ENCODE data around the gene LARP4B.

Gene LARP4B

GRCh38 chr10:931326-932318 is at the start of gene LARP4B:
Gene LARP4B, minus strand, starts transcription at chr10:931705. Its CDS starts 45,984 bp downstream, at chr10:885721.
- peak; percentile 67 for DNase-seq

DNA sequence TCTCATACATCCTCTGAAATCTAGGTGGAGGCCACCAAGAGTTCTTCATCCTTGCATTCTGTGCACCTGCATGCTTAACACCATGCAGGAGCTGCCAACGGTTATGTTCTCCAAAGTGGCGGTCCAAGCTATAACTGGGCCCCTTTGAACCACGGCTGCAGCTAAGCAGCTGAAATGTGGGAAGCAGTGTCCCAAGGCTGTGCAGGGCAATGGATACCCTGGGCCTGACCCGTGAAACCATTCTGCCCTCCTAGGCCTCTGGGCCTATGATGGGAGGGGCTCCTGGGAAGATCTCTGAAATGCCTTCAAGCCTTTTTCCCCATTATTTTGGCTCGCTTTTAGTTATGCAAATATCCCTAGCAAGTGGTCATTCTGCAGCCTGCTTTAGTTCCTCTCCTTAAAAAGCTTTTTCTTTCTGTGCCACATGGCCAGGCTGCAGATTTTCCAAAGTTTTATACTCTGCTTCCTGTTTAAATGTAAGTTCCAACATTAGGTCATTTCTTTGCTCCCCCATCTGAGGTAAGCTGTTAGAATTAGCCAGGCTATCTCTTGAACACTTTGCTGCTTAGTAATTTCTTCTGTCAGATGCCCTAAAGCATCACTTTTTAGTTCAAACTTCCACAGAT is 49.1 kb upstream of the LARP4B start:
- DNase-seq, result no peak

GRCh38 chr10:978826-979421 is 47.4 kb upstream of the LARP4B start:
- no peak for DNase-seq

GRCh38 chr10:976316-976715 is 44.8 kb upstream of the LARP4B start:
- DNase-seq, result no peak

- DNase-seq, result no peak
These were observed 43.2 kb upstream of the LARP4B start for GRCh38 chr10:974785-975074.

DNA sequence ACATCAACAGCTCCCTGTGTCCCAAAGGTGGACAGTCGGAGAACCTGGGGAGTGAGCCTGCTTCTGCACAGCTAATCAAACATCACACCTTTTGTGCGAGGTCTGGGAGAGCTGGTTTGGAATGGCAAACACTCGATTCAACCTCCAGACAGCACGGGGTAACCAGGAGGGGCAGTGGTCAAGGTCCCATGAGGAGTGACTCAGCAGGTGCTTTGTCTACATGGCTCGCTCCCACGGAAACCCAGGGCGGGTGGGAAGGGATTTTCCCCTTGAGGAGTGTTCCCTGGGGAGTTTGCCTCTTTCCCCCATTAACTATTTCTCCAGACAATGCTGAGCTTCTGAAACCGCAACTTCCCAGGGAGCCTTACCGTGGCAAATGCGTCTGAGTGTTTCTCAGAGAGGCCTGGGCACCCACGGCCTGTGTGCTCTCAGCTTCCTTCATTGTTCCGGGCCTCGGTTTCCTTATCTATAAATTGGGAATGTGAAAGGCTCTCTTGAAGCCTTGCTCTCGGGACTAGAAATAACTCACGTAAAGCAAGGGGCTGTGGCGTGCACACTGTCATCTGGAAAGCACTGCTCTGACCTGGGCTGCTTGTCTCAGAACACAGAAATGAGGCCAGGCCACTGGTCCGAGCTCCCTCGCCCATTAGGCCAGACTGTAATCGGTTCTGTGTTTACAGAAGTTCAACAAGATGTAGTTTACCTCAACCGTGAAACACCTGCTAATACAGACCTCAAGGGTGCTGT is 42.7 kb upstream of the LARP4B start:
- DNase-seq, result no peak

- DNase-seq, result no peak
These were observed 41.3 kb upstream of the LARP4B start for GRCh38 chr10:972763-973162.

DNA sequence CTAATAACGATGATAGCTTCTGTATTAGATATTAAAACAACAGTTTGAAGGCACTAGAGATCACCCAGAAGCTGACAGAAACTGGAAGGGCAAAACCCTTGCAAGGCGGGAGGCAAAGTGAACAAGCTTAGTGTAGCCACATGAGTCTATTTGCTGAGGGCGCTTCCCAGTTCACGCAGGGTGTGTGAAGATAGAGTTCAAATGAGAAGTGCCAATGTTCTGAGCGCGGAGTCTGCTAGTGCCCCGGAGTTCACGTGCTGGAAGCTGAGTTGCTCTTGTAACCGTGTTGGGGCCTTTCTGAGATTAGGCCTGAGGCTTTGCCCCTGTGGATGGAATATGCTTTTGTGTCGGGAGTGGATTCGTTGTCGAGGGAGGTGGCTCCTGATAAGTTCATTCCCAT is 40.1 kb upstream of the LARP4B start:
- DNase-seq, result no peak

DNA sequence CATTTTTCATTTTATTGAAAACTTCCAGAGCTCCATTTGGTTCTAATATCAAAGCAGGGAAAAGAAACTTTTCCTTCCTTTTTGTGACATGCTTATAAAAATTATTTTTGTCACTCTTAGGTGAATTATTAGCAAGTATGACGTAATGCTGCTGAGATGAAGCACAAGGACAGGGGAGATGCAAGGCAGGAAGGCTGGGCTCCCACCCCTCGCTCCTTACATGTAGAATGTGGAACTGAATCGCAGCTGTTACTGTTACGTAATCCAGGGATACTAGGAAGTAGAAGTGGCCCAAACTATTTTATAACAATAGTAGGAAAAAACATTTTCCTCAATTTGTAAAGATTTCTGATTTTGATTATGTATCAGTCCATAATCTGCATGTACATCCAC is 39.6 kb upstream of the LARP4B start:
- DNase-seq, result no peak

DNA sequence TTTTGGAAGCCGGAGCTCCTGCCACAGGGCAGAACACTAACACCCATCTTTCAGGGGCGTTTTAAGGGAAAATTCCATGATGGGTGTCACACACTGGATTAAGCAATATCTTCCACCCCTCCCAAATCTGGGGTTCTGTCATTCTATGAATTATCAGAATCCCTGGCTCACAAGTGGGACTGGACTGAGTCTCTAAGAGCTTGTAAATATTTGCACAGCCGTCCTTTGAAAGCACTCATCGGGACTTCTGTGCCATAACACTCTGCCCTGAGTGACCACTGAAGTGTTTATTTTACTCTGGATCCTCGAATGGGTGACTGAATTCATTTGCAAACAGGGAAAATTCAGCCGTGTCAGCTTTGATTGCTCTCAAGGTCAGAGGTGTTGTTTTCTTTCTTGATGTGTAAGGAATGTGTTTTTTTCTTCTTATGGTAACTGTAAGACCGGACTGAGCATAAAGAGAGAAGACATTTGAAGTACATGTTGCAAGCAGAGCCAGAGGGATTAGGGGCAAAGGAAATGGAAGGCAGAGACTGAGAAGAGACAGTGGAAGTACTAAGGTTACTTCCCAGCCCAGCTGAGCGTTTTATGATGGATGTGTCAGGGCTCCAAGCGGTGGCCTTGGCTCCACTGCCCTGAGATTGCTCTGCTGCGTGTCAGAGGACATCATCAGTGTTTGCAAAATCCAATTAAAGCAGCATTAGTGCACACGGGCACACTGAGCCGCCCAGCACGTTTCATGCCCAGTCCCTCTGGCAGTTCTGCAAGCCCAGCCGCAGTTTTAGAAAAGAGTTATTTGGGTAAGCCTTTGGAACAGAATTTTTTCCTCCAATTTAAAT is 39.0 kb upstream of the LARP4B start:
- no peak for DNase-seq

DNA sequence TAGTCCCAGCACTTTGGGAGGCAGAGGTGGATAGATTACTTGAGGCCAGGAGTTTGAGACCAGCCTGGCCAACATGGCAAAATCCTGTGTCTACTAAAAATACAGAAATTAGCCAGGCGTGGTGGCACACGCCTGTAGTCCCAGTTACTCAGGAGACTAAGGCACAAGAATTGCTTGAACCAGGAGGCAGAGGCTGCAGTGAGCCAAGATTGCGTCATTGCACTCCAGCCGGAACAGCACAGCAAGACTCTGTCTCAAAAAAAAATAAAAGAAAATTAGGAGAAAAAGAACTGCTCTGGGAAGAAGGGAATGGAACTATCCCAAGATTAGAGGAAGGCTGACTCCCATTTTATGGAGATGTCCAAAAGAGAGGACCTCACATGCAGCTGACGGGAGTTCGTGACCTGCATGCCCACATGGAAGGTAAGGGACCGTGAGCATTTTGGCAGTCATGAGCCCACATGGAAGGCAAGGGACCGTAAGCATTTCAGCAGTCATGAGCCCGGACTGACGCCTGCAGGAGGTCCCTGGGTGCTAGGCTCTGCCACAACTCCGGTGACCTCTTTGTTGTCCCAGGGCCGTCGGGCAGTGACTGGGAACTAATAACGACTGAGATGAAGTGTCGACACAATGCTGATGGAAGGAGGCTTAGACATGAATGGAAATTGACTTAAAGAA is 38.1 kb upstream of the LARP4B start:
- no peak for DNase-seq

DNA sequence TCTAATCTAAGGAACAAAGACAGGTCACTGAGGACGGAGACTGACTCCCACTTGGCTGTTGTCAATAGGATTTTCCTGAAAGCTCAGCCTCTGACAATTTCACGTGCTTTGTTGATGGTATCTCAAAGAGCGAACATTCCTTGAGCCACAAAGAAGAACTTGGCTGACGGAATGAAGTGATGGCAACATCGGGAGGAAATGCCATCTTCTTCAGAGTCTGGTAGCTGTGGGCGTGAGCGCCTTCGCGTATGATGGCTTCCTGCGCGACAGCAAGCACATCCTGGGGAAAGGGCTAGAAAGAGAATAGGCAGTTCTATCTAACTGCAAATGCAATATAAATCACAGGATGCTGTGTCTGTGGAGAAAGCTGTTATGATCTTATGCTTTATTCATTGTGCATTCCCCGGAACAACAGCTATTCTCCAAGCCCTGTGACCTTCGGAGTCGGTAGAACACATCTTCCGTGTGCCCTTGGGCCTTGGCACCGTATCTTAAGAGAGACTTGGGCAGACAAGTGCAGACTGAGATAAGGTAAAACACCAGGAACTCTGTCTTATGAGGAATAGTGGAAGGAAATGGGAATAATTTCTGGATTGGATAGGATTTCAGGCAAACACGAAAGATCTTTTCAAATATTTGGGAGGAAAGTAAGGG is 37.2 kb upstream of the LARP4B start:
- DNase-seq, result no peak

- DNase-seq, result no peak
These were observed 35.1 kb upstream of the LARP4B start for GRCh38 chr10:966466-967235.

GRCh38 chr10:964988-965417 is 33.5 kb upstream of the LARP4B start:
- DNase-seq, result no peak

GRCh38 chr10:964321-964987 is 32.9 kb upstream of the LARP4B start:
- DNase-seq, result no peak

GRCh38 chr10:963655-964054 is 32.1 kb upstream of the LARP4B start:
- no peak for DNase-seq

- no peak for DNase-seq
These were observed 31.7 kb upstream of the LARP4B start for GRCh38 chr10:963186-963585.

DNA sequence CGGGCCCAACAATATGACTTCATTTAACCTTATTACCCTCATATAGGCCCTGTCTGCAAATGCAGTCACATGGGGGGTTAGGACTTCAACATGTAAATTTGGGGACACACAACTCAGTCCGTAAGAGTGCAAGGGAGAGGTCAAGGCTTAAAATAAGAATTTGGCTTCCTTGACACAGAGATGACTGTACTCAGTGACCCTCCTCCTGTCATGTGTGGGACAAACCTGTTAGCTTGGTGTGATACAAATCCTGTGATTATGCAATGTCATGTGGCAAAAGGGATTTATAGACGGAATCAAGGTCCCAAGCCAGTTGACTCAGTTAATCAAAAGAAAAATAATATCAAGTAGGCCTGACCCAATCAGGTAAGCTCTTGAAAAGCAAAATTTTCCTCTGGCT is 30.8 kb upstream of the LARP4B start:
- no peak for DNase-seq

- no peak for DNase-seq
These were observed 27.4 kb upstream of the LARP4B start for GRCh38 chr10:958856-959255.

DNA sequence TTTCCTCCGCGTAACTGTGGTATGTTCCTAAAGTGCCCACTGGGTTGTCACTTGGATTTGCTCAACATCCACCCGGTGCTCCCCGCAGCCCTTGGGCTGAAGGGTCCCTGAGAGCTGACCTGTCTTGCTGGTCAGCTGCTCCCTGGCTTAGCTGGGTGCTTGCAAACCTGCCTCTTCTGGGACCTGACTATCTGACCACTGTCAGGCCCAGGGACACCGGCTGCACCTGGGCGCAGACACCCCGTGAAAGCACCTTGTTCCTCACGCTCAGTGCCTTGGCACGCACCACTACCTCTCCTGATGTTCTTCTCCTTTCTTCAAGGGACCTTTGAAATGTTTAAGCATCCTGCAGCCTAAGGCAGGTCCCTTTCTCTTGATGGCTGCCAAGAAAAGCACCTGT is 26.6 kb upstream of the LARP4B start:
- DNase-seq, result no peak

Measured in NCI-H2081 treated with DMSO at 0.1 percent for 48 hours (cell line).